ENCODE results near the gene GAS2L3. TPM values are rescaled to one million over a fixed set of nuclear protein-coding genes. Genes with fewer than 3 reads are reported as not detected.
A peak's percentile ranks its signal among the peaks of the same experiment; 100 is the strongest.

GAS2L3 gene
- total and polyA plus RNA-seq, 2 of the 13 experiments (the other 11 are each of a cell fraction or from before 2014, with no cell fraction given) = 7.0 to 20.8 TPM

DNA sequence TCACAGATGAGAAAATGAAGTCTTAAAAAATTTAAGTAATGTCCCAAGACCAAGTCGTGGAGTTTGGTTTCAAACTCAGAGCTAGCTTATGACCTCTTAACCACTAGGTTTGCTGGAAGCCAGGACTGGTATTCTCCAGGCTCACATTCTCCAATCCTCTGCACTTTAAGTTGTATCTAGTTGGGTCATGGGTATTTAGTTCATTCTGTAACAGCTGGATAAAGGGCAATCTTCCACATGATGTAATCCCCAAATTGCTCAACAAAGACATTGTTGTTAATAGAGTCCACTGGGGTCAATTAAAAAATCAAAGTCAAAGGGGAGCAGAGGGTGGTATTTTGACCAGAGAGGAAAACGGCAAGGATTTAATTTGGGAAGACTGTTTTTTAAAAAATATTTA is 17.8 kb upstream of the GAS2L3 start (continued):
- TF ChIP-seq ZNF318 (CRISPR knock-in tag; IDR thresholded peaks at IDR 0.05) (no peak), AFF4 (CRISPR knock-in tag; IDR thresholded peaks at IDR 0.05) (no peak), ZNF766 (CRISPR knock-in tag; IDR thresholded peaks at IDR 0.05; ENCODE audit: borderline replicate concordance) (no peak), NR1H2 (CRISPR knock-in tag; IDR thresholded peaks at IDR 0.05; ENCODE audit: borderline replicate concordance, low read depth) (no peak), SKI (IDR thresholded peaks at IDR 0.05; ENCODE audit: partially characterized antibody) (no peak), PPARG (CRISPR knock-in tag; conservative IDR thresholded peaks at IDR 0.05) (peak; percentile 71; the same call in 1 of the 2 replicates), ZNF207 (IDR thresholded peaks at IDR 0.05; ENCODE audit: borderline replicate concordance) (no peak), MAFG (CRISPR knock-in tag; IDR thresholded peaks at IDR 0.05) (no peak), SAP130 (CRISPR knock-in tag; IDR thresholded peaks at IDR 0.05; ENCODE audit: low read depth) (peak; percentile 40), SETDB1 (CRISPR knock-in tag; IDR thresholded peaks at IDR 0.05; ENCODE audit: borderline replicate concordance) (no peak), CSRNP2 (CRISPR knock-in tag; conservative IDR thresholded peaks at IDR 0.05; ENCODE audit: low read depth) (no peak), RXRA (CRISPR knock-in tag; IDR thresholded peaks at IDR 0.05) (no peak)
- TF ChIP-seq, protein P1, sequence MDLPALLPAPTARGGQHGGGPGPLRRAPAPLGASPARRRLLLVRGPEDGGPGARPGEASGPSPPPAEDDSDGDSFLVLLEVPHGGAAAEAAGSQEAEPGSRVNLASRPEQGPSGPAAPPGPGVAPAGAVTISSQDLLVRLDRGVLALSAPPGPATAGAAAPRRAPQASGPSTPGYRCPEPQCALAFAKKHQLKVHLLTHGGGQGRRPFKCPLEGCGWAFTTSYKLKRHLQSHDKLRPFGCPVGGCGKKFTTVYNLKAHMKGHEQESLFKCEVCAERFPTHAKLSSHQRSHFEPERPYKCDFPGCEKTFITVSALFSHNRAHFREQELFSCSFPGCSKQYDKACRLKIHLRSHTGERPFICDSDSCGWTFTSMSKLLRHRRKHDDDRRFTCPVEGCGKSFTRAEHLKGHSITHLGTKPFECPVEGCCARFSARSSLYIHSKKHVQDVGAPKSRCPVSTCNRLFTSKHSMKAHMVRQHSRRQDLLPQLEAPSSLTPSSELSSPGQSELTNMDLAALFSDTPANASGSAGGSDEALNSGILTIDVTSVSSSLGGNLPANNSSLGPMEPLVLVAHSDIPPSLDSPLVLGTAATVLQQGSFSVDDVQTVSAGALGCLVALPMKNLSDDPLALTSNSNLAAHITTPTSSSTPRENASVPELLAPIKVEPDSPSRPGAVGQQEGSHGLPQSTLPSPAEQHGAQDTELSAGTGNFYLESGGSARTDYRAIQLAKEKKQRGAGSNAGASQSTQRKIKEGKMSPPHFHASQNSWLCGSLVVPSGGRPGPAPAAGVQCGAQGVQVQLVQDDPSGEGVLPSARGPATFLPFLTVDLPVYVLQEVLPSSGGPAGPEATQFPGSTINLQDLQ (CRISPR knock-in tag; IDR thresholded peaks at IDR 0.05) = no peak
